PC-9 (cell line): ENCODE measurements around the gene TUT4. TPM values are rescaled to one million over a fixed set of nuclear protein-coding genes. Genes with fewer than 3 reads are reported as not detected.

Source experiments
- BruUV-seq: library from RNA; stranded (reverse); fragments of 400-500 nt; replicated peaks from 2 replicates; lab custom pipeline; 2021; lab: Mats Ljungman, UMichigan
- CTCF ChIA-PET: fragments of 300-600 bp; sonication (Branson Sonifier 250); formaldehyde crosslinking; loops from one replicate; lab custom pipeline; 2022; ENCODE audit warnings: antibody characterized with exemption; lab: Charles Lee
- POLR2A ChIA-PET: fragments of 300-600 bp; sonication (Branson Sonifier 250); formaldehyde crosslinking; loops from one replicate; lab custom pipeline; 2022; ENCODE audit warnings: antibody characterized with exemption; ENCODE audit not compliant: unreplicated experiment; lab: Charles Lee
- DNase-seq, 2 experiments: peaks; one replicate each; pipeline versions ENCODE4 v3.0.0 to v3.0.0-alpha.2; 2015 to 2022; ENCODE audit warnings: mixed read lengths in 1 of 2
- H2AFZ ChIP-seq: fragments of 200-600 bp; sonication (generic); 2 replicates; pipeline ENCODE4 v1.8.1; 2017; ENCODE audit warnings: antibody characterized with exemption
- H3F3A ChIP-seq: fragments of 200-600 bp; sonication (generic); 2 replicates; pipeline ENCODE4 v1.8.1; 2017; ENCODE audit warnings: antibody characterized with exemption, mild to moderate bottlenecking, low read depth; ENCODE audit not compliant: insufficient read depth
- H3K27ac ChIP-seq: fragments of 200-600 bp; sonication (generic); 2 replicates; pipeline ENCODE4 v1.6.1; 2016; ENCODE audit warnings: mixed run types
- H3K27me3 ChIP-seq: fragments of 200-600 bp; sonication (generic); 2 replicates; pipeline ENCODE4 v1.6.1; 2016; ENCODE audit warnings: low read depth, mixed run types; ENCODE audit not compliant: insufficient read depth
- H3K36me3 ChIP-seq: fragments of 200-600 bp; sonication (generic); 2 replicates; pipeline ENCODE4 v1.6.1; 2016; ENCODE audit warnings: low read depth, mixed run types
- H3K4me1 ChIP-seq: fragments of 200-600 bp; sonication (generic); replicated peaks from 2 replicates; pipeline ENCODE4 v1.6.1; 2016; ENCODE audit warnings: mixed run types; ENCODE audit not compliant: insufficient read depth
- H3K4me2 ChIP-seq: fragments of 200-600 bp; sonication (generic); 2 replicates; pipeline ENCODE4 v1.6.1; 2017; ENCODE audit warnings: mixed run types
- H3K4me3 ChIP-seq: fragments of 200-600 bp; sonication (generic); 2 replicates; pipeline ENCODE4 v1.6.1; 2016; ENCODE audit warnings: mixed run types
- H3K79me2 ChIP-seq: fragments of 200-600 bp; sonication (generic); 2 replicates; pipeline ENCODE4 v1.6.1; 2017; ENCODE audit warnings: low read depth, mixed run types
- H3K9me2 ChIP-seq: fragments of 200-600 bp; sonication (generic); 2 replicates; pipeline ENCODE4 v1.8.1; 2017; ENCODE audit warnings: mild to moderate bottlenecking; ENCODE audit not compliant: insufficient read depth
- H3K9me3 ChIP-seq: fragments of 200-600 bp; sonication (generic); 2 replicates; pipeline ENCODE4 v1.8.1; 2016; ENCODE audit warnings: low read depth; ENCODE audit not compliant: insufficient read depth
- H4K20me1 ChIP-seq: fragments of 200-600 bp; sonication (generic); 2 replicates; pipeline ENCODE4 v1.8.1; 2017; ENCODE audit not compliant: insufficient read depth
- EZH2 ChIP-seq: fragments of 200-600 bp; sonication (generic); IDR thresholded peaks from 2 replicates; pipeline ENCODE4 v1.8.0; 2017; ENCODE audit warnings: antibody characterized with exemption, low read depth
- intact Hi-C: fragments of 100-400 bp; cut with micrococcal nuclease; formaldehyde crosslinking; loops from one replicate; pipeline ENCODE4 v1.10.0; 2022; ENCODE audit not compliant: unreplicated experiment
- total RNA-seq: library from RNA; stranded (reverse); gene quantifications from 2 replicates; pipeline ENCODE4 v1.2.3, GENCODE V29; 2021
- TF ChIP-seq, protein P1 (sequence below): fragments of 200-600 bp; sonication (generic); conservative IDR thresholded peaks from 2 replicates; pipeline ENCODE4 v1.6.1; 2017; ENCODE audit warnings: mixed run types, antibody characterized with exemption, mild to moderate bottlenecking, moderate library complexity

Gene TUT4
- total RNA-seq, 1 experiment from 2014 or later = 78.3 TPM

- intact Hi-C loops = no loop called here
- no peak for DNase-seq
- POLR2A ChIA-PET = no interaction called here
- H3K27ac ChIP-seq = no peak overlapping the region
- CTCF ChIA-PET = no interaction called here
- H3K9me3 ChIP-seq = no peaks in the 10 kb centered on the region
- H3K9me2 ChIP-seq = no peaks in the 10 kb centered on the region
- TF ChIP-seq, protein P1, sequence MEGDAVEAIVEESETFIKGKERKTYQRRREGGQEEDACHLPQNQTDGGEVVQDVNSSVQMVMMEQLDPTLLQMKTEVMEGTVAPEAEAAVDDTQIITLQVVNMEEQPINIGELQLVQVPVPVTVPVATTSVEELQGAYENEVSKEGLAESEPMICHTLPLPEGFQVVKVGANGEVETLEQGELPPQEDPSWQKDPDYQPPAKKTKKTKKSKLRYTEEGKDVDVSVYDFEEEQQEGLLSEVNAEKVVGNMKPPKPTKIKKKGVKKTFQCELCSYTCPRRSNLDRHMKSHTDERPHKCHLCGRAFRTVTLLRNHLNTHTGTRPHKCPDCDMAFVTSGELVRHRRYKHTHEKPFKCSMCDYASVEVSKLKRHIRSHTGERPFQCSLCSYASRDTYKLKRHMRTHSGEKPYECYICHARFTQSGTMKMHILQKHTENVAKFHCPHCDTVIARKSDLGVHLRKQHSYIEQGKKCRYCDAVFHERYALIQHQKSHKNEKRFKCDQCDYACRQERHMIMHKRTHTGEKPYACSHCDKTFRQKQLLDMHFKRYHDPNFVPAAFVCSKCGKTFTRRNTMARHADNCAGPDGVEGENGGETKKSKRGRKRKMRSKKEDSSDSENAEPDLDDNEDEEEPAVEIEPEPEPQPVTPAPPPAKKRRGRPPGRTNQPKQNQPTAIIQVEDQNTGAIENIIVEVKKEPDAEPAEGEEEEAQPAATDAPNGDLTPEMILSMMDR = no peak
- no peak for TF ChIP-seq EZH2
- no peaks in the 10 kb centered on the region for H3K36me3 ChIP-seq
- H4K20me1 ChIP-seq = no peaks in the 10 kb centered on the region
- no peak overlapping the region for H2AFZ ChIP-seq
- H3K27me3 ChIP-seq = no peaks in the 10 kb centered on the region
- H3K79me2 ChIP-seq = no peaks in the 10 kb centered on the region
- BruUV-seq = no TSS peak
- H3K4me3 ChIP-seq = no peak overlapping the region
- no peak overlapping the region for H3K4me2 ChIP-seq
- no peaks in the 10 kb centered on the region for H3F3A ChIP-seq
- H3K4me1 ChIP-seq = no peaks in the 10 kb centered on the region
Observed at GRCh38 chr1:52455686-52456085, 97.2 kb downstream of the TUT4 start.

GRCh38 chr1:52454779-52455178 lies 98.1 kb downstream of the TUT4 start:
- no peaks in the 10 kb centered on the region for H3K9me3 ChIP-seq
- H3K9me2 ChIP-seq = no peaks in the 10 kb centered on the region
- H3K36me3 ChIP-seq = no peaks in the 10 kb centered on the region
- no peaks in the 10 kb centered on the region for H3K79me2 ChIP-seq
- H3K4me2 ChIP-seq = no peak overlapping the region
- no peak overlapping the region for H3K27ac ChIP-seq
- no TSS peak for BruUV-seq
- DNase-seq = no peak
- ChIA-PET POLR2A (no interaction called here), CTCF (no interaction called here)
- intact Hi-C loops = no loop called here
- no peaks in the 10 kb centered on the region for H4K20me1 ChIP-seq
- no peak overlapping the region for H2AFZ ChIP-seq
- TF ChIP-seq, protein P1 = no peak
- TF ChIP-seq EZH2 = no peak
- no peaks in the 10 kb centered on the region for H3K4me1 ChIP-seq
- no peak overlapping the region for H3K4me3 ChIP-seq
- no peaks in the 10 kb centered on the region for H3F3A ChIP-seq
- H3K27me3 ChIP-seq = no peaks in the 10 kb centered on the region

DNA sequence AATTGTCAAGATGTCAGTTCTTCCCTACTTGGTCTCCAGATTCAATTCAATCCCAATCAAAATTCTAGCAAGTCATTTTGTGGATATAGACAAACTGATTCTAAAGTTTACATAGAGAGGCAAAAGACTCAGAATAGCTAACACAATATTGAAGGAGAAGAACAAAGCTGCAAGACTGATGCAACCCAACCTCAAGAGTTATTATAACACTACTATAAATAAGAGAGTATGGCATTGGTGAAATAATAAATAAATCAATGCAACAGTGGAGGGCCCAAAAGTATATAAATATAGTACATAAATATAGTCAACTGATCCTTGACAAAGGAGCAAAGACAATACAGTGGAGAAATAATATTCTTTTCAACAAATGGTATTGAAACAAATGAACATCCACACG lies 98.8 kb downstream of the TUT4 start:
- POLR2A ChIA-PET = interaction anchor here (0.6 kb wide), 1 partner anchor 768 kb away, joined by 7 read pairs; no protein-coding TSS in a partner anchor
- TF ChIP-seq, protein P1 = no peak
- TF ChIP-seq EZH2 = no peak
- Histone ChIP-seq H3K4me2 (no peak overlapping the region), H3K27me3 (no peaks in the 10 kb centered on the region), H3K4me1 (no peaks in the 10 kb centered on the region), H3K4me3 (no peak overlapping the region), H3K9me3 (no peaks in the 10 kb centered on the region), H3K9me2 (no peaks in the 10 kb centered on the region), H2AFZ (no peak overlapping the region), H4K20me1 (no peaks in the 10 kb centered on the region), H3F3A (no peaks in the 10 kb centered on the region), H3K27ac (no peak overlapping the region), H3K79me2 (no peaks in the 10 kb centered on the region), H3K36me3 (no peaks in the 10 kb centered on the region)
- DNase-seq = no peak
- intact Hi-C loops = no loop called here
- CTCF ChIA-PET = no interaction called here
- BruUV-seq = no TSS peak
